ENCODE results near the gene TYW5.

Gene TYW5

GRCh38 chr2:199984159-199984558 is 28.9 kb upstream of the TYW5 start:
- TF ChIP-seq, protein P1, sequence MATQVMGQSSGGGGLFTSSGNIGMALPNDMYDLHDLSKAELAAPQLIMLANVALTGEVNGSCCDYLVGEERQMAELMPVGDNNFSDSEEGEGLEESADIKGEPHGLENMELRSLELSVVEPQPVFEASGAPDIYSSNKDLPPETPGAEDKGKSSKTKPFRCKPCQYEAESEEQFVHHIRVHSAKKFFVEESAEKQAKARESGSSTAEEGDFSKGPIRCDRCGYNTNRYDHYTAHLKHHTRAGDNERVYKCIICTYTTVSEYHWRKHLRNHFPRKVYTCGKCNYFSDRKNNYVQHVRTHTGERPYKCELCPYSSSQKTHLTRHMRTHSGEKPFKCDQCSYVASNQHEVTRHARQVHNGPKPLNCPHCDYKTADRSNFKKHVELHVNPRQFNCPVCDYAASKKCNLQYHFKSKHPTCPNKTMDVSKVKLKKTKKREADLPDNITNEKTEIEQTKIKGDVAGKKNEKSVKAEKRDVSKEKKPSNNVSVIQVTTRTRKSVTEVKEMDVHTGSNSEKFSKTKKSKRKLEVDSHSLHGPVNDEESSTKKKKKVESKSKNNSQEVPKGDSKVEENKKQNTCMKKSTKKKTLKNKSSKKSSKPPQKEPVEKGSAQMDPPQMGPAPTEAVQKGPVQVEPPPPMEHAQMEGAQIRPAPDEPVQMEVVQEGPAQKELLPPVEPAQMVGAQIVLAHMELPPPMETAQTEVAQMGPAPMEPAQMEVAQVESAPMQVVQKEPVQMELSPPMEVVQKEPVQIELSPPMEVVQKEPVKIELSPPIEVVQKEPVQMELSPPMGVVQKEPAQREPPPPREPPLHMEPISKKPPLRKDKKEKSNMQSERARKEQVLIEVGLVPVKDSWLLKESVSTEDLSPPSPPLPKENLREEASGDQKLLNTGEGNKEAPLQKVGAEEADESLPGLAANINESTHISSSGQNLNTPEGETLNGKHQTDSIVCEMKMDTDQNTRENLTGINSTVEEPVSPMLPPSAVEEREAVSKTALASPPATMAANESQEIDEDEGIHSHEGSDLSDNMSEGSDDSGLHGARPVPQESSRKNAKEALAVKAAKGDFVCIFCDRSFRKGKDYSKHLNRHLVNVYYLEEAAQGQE (IDR thresholded peaks at IDR 0.05; ENCODE audit: insufficient read depth in 1 of 2, low read depth in 2 of 2, low read length in 2 of 2): no peak
- TF ChIP-seq POLR2AphosphoS5 (IDR thresholded peaks at IDR 0.05; ENCODE audit: low read depth, low read length): no peak
- no peak for TF ChIP-seq SIN3A (IDR thresholded peaks at IDR 0.05; ENCODE audit: borderline replicate concordance, insufficient read depth, low read length)
- TF ChIP-seq FOXP2 (optimal IDR thresholded peaks at IDR 0.05; ENCODE audit: borderline replicate concordance, extremely low read depth, extremely low read length, insufficient read depth): no peak
- TF ChIP-seq TAF1 (IDR thresholded peaks at IDR 0.05; ENCODE audit: borderline replicate concordance, insufficient read depth, low read length): no peak

DNA sequence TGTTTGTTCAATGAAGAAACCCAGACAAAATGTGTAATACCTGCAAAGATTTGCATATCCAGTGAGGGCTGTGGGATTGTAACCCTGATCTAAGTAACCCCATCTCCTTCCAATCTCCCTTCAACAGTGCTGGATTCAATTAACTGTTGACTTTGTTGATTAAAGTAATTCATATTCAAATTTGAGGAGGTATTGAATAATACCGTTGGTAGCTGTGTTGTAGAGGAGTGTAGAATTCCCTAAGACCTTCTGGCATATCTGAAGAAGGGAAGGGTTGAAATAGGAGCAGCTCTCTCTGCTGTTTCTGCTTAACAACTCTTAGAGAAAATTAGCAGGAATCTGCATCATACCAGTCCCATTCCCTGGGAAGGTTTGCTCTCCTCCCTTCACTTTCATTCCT is 28.2 kb upstream of the TYW5 start:
- TF ChIP-seq POLR2AphosphoS5 (IDR thresholded peaks at IDR 0.05; ENCODE audit: low read depth, low read length) (no peak), TAF1 (IDR thresholded peaks at IDR 0.05; ENCODE audit: borderline replicate concordance, insufficient read depth, low read length) (no peak), FOXP2 (optimal IDR thresholded peaks at IDR 0.05; ENCODE audit: borderline replicate concordance, extremely low read depth, extremely low read length, insufficient read depth) (no peak), SIN3A (IDR thresholded peaks at IDR 0.05; ENCODE audit: borderline replicate concordance, insufficient read depth, low read length) (no peak)

- TF ChIP-seq FOXP2 (optimal IDR thresholded peaks at IDR 0.05; ENCODE audit: borderline replicate concordance, extremely low read depth, extremely low read length, insufficient read depth) (no peak), TAF1 (IDR thresholded peaks at IDR 0.05; ENCODE audit: borderline replicate concordance, insufficient read depth, low read length) (no peak), SIN3A (IDR thresholded peaks at IDR 0.05; ENCODE audit: borderline replicate concordance, insufficient read depth, low read length) (no peak), POLR2AphosphoS5 (IDR thresholded peaks at IDR 0.05; ENCODE audit: low read depth, low read length) (no peak)
- TF ChIP-seq, protein P1 (IDR thresholded peaks at IDR 0.05; ENCODE audit: insufficient read depth in 1 of 2, low read depth in 2 of 2, low read length in 2 of 2): no peak
Measured at GRCh38 chr2:199982126-199982843, 27.0 kb upstream of the TYW5 start.

DNA sequence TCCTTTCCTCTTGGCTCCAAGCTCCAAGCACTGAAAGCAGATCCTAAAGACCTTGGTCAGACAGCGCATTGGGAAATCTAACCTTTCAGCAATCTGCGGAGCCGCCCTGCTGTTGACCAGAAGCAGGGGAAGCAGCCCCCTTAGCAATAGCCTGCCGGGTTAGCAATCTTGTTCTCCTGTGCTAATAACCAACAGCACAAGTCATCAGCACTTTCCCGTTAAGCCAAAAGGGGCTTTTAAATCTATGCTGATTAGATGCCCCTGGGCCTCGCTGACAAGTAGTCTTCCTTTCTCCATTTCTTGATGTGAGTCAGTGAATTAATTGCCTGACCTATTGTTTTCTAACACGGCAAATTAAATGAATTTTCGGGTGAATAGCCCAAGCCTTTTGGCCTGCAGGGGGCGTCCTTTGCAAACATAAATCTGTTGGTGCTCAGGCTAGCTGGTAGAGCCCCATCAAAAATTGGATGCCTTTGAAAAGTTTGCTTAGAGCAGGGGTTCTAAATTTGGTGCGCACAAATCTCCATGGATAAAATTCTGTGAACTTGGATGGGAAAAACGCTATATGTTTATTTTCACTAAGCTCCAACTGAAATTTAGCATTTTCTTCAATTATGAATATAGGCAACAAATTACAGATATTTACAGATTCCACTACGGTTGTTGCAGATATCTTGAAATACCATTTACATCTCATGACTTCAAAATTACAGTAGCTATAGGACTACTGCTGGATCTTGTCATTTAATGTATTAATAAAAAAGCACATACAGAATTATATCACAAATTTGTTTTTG is 24.7 kb upstream of the TYW5 start:
- TF ChIP-seq SIN3A (IDR thresholded peaks at IDR 0.05; ENCODE audit: borderline replicate concordance, insufficient read depth, low read length) (no peak), TAF1 (IDR thresholded peaks at IDR 0.05; ENCODE audit: borderline replicate concordance, insufficient read depth, low read length) (no peak), POLR2AphosphoS5 (IDR thresholded peaks at IDR 0.05; ENCODE audit: low read depth, low read length) (no peak), FOXP2 (optimal IDR thresholded peaks at IDR 0.05; ENCODE audit: borderline replicate concordance, extremely low read depth, extremely low read length, insufficient read depth) (no peak)
- TF ChIP-seq, protein P1 (IDR thresholded peaks at IDR 0.05; ENCODE audit: insufficient read depth in 1 of 2, low read depth in 2 of 2, low read length in 2 of 2): no peak

- TF ChIP-seq, protein P1 (IDR thresholded peaks at IDR 0.05; ENCODE audit: insufficient read depth in 1 of 2, low read depth in 2 of 2, low read length in 2 of 2): no peak
- TF ChIP-seq SIN3A (IDR thresholded peaks at IDR 0.05; ENCODE audit: borderline replicate concordance, insufficient read depth, low read length) (no peak), FOXP2 (optimal IDR thresholded peaks at IDR 0.05; ENCODE audit: borderline replicate concordance, extremely low read depth, extremely low read length, insufficient read depth) (no peak), POLR2AphosphoS5 (IDR thresholded peaks at IDR 0.05; ENCODE audit: low read depth, low read length) (no peak), TAF1 (IDR thresholded peaks at IDR 0.05; ENCODE audit: borderline replicate concordance, insufficient read depth, low read length) (no peak)
Measured at GRCh38 chr2:199979398-199979797, 24.1 kb upstream of the TYW5 start.
